GM12891 (cell line): ENCODE results near the gene DAB1.

Experiments
- PAX5 ChIP-seq: IDR thresholded peaks from 2 replicates; pipeline ENCODE4 v1.6.1; 2011; ENCODE audit warnings: low read length, moderate library complexity, mild to moderate bottlenecking; ENCODE audit not compliant: insufficient read depth, severe bottlenecking
- POLR2A ChIP-seq: IDR thresholded peaks from 2 replicates; pipeline ENCODE4 v1.6.1; 2011; ENCODE audit warnings: low read depth, low read length, control low read depth
- POLR2AphosphoS5 ChIP-seq: IDR thresholded peaks from 2 replicates; pipeline ENCODE4 v1.6.1; 2011; ENCODE audit warnings: low read depth, low read length, control low read depth
- POU2F2 ChIP-seq: IDR thresholded peaks from 2 replicates; pipeline ENCODE4 v1.6.1; 2011; ENCODE audit warnings: low read depth, mild to moderate bottlenecking, control low read depth, low read length, moderate library complexity
- SPI1 ChIP-seq: IDR thresholded peaks from 2 replicates; pipeline ENCODE4 v1.6.1; 2011; ENCODE audit warnings: low read depth, low read length, control low read depth
- TAF1 ChIP-seq: IDR thresholded peaks from 2 replicates; pipeline ENCODE4 v1.6.1; 2011; ENCODE audit warnings: low read depth, low read length, control low read depth

DNA sequence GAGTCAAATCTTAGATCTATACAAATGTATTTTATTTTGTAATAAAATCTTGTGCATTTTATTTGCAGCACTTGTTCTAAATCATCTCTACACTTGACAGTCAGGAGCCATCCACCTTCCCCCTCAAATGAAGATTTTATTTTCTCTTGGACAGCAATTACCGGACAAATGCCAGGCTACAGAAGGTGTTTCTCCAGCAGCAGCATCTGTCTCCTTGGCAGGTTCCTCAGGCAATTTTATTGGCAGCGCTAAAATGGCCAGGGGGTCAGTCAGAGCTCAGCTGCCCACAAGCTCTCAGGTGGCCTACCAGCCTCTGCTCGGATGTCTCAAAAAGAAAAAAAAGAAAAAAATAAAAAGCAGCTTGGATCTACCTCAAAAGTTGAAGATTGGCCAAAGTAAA lies 107.6 kb downstream of the DAB1 start:
- TF ChIP-seq SPI1 (no peak), POLR2A (no peak), POLR2AphosphoS5 (no peak), TAF1 (no peak), POU2F2 (no peak), PAX5 (no peak)
